Brain microvascular endothelial cell (primary cell): ENCODE results near the gene KRT72.

Experiments
- DNase-seq: peaks from one replicate; pipeline ENCODE4 v3.0.0-alpha.2; 2020
- H3K27ac ChIP-seq: fragments of 250-450 bp; sonication (Bioruptor Pico); 2 replicates; pipeline ENCODE4 v1.5.1; 2020; ENCODE audit warnings: mild to moderate bottlenecking, moderate library complexity
- H3K27me3 ChIP-seq: fragments of 250-450 bp; sonication (Bioruptor Pico); replicated peaks from 2 replicates; pipeline ENCODE4 v1.5.1; 2020; ENCODE audit warnings: mild to moderate bottlenecking
- H3K36me3 ChIP-seq: fragments of 250-450 bp; sonication (Bioruptor Pico); replicated peaks from 2 replicates; pipeline ENCODE4 v1.5.1; 2020; ENCODE audit warnings: mild to moderate bottlenecking
- H3K4me3 ChIP-seq: 2 replicates; pipeline ENCODE4 v1.5.1; 2011; ENCODE audit warnings: low read depth, mild to moderate bottlenecking, control low read depth, low read length, moderate library complexity
- CTCF ChIP-seq: IDR thresholded peaks from 2 replicates; pipeline ENCODE4 v1.5.1; 2011; ENCODE audit warnings: low read depth, mild to moderate bottlenecking, moderate library complexity, low read length, control low read depth, inconsistent platforms; ENCODE audit errors: missing control alignments
- in situ Hi-C: cut with HindIII; loops from 2 replicates; pipeline ENCODE4 v1.10.0; 2017; ENCODE audit warnings: low sequenced_read_pairs, low pct_ligation_motif_present

The KRT72 gene

GRCh38 chr12:52633383-52633782, 32.1 kb upstream of the KRT72 start:
- Histone ChIP-seq H3K27me3 (peaks cover 3% of the 10 kb centered on the region), H3K4me3 (no peak overlapping the region), H3K36me3 (no peaks in the 10 kb centered on the region), H3K27ac (no peak overlapping the region)
- no peak for DNase-seq
- in situ Hi-C loops: loop anchor here (25.0 kb wide), 1 partner anchor 229 kb away; no protein-coding TSS in a partner anchor
- TF ChIP-seq CTCF: no peak

- no peak overlapping the region for H3K27ac ChIP-seq
- H3K4me3 ChIP-seq: no peak overlapping the region
These were observed 31.4 kb upstream of the KRT72 start for GRCh38 chr12:52632656-52633055.

GRCh38 chr12:52631676-52632459, 30.6 kb upstream of the KRT72 start:
- TF ChIP-seq CTCF: no peak
- H3K27me3 ChIP-seq: peaks cover 6% of the 10 kb centered on the region
- no peak overlapping the region for H3K27ac ChIP-seq
- in situ Hi-C loops: loop anchor here (25.0 kb wide), 1 partner anchor 230 kb away; no protein-coding TSS in a partner anchor
- H3K36me3 ChIP-seq: no peaks in the 10 kb centered on the region
- DNase-seq: no peak
- H3K4me3 ChIP-seq: no peak overlapping the region

More at GRCh38 chr12:52632656-52633055, 31.4 kb upstream of the KRT72 start:
- no peak for DNase-seq
- Histone ChIP-seq H3K36me3 (no peaks in the 10 kb centered on the region), H3K27me3 (peaks cover 3% of the 10 kb centered on the region)
- TF ChIP-seq CTCF: no peak
- in situ Hi-C loops: loop anchor here (25.0 kb wide), 1 partner anchor 230 kb away; no protein-coding TSS in a partner anchor

GRCh38 chr12:52631264-52631663, 30.0 kb upstream of the KRT72 start:
- in situ Hi-C loops: loop anchor here (25.0 kb wide), 1 partner anchor 231 kb away; no protein-coding TSS in a partner anchor
- peaks cover 6% of the 10 kb centered on the region for H3K27me3 ChIP-seq
- H3K4me3 ChIP-seq: no peak overlapping the region
- DNase-seq: no peak
- TF ChIP-seq CTCF: no peak
- H3K36me3 ChIP-seq: no peaks in the 10 kb centered on the region
- H3K27ac ChIP-seq: no peak overlapping the region

GRCh38 chr12:52630599-52631200, 29.4 kb upstream of the KRT72 start:
- in situ Hi-C loops: loop anchor here (25.0 kb wide), 1 partner anchor 232 kb away; no protein-coding TSS in a partner anchor
- TF ChIP-seq CTCF: no peak
- Histone ChIP-seq H3K27ac (no peak overlapping the region), H3K36me3 (no peaks in the 10 kb centered on the region), H3K4me3 (no peak overlapping the region), H3K27me3 (peaks cover 6% of the 10 kb centered on the region)
- DNase-seq: no peak
